IgD-negative memory B cell (primary cell): ENCODE results near the gene CMPK2. TPM values are rescaled to one million over a fixed set of nuclear protein-coding genes. Genes with fewer than 3 reads are reported as not detected.

Experiments
- H3K27ac Mint-ChIP-seq, 3 donors: one replicate each; pipeline ENCODE4 v1.8.0; 2020 to 2022; ENCODE audit warnings: mild to moderate bottlenecking in 3 of 3, mixed read lengths in 3 of 3, moderate library complexity in 1 of 3
- H3K27me3 Mint-ChIP-seq: one replicate; pipeline ENCODE4 v1.8.0; 2021; ENCODE audit warnings: mixed read lengths
- H3K36me3 Mint-ChIP-seq: one replicate; pipeline ENCODE4 v1.8.0; 2020; ENCODE audit warnings: mild to moderate bottlenecking, mixed read lengths
- H3K4me1 Mint-ChIP-seq, 3 donors: one replicate each; pipeline ENCODE4 v1.8.0; 2020 to 2022; ENCODE audit warnings: mixed read lengths in 3 of 3, mild to moderate bottlenecking in 1 of 3
- H3K4me3 Mint-ChIP-seq, 4 donors: one replicate each; pipeline ENCODE4 v1.8.0; 2020 to 2022; ENCODE audit warnings: mild to moderate bottlenecking in 4 of 4, mixed read lengths in 4 of 4, moderate library complexity in 3 of 4
- H3K9me3 Mint-ChIP-seq, 3 donors: one replicate each; pipeline ENCODE4 v1.8.0; 2020 to 2021; ENCODE audit warnings: mixed read lengths in 3 of 3, mild to moderate bottlenecking in 1 of 3
- polyA plus RNA-seq: library from polyadenylated mRNA; unstranded; fragments of 300-500 nt; fragmentation: Illumina TruSeq; gene quantifications from one replicate; pipeline ENCODE4 v1.2.3, GENCODE V29; 2021

CMPK2 gene
- polyA plus RNA-seq, 1 donor from 2014 or later = 4.6 TPM

DNA sequence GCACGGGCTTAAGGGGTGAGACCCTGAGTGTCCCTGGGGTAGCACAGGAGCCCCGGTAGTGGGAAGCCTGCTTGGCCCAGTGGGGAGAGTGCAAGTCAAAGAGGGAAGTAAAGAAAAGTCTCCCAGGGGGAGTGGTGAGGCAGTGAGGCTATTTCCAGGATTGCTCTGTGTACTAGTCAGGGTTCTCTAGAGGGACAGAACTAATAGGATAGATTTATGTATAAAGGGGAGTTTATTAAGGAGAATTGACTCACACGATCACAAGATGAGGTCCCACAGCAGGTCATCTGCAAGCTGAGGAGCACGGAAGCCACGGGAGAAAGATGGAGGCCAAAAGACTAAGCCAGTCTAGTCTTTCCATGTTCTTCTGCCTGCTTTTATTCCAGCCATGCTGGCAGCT is 45.5 kb downstream of the CMPK2 start:
- H3K36me3 Mint-ChIP-seq = peaks cover 2% of the 10 kb centered on the region
- peaks cover 0 to 4% (median 3%) of the 10 kb centered on the region in 3 donors for H3K9me3 Mint-ChIP-seq
- peaks cover 8% of the 10 kb centered on the region for H3K27me3 Mint-ChIP-seq
- H3K4me1 Mint-ChIP-seq = peaks cover 0 to 6% (median 4%) of the 10 kb centered on the region in 3 donors
- H3K27ac Mint-ChIP-seq = no peak overlapping the region
- no peak overlapping the region for H3K4me3 Mint-ChIP-seq

DNA sequence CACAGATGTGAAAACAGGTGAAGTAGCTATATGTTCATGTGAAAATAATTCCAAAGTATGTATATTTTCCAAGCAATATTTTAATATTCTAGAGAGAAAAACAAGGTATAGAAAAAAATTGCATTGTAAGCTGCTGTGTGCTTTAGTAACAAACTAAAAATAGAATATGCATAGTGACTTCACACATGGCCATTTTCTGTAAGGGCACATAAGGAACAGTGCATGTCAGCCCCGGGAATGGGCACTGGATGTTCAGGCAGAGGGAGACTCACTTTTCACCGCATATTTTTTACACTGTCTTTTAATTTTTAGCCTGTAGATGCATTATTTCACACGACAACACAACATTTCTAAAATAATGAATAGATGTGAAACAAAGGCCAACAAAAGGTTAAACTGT is 46.0 kb downstream of the CMPK2 start:
- H3K4me3 Mint-ChIP-seq = peak overlapping the region in 1 of 4 donors; percentile 48
- H3K27ac Mint-ChIP-seq = no peak overlapping the region
- peaks cover 8% of the 10 kb centered on the region for H3K27me3 Mint-ChIP-seq
- H3K4me1 Mint-ChIP-seq = peaks cover 0 to 6% (median 4%) of the 10 kb centered on the region in 3 donors
- peaks cover 0 to 5% (median 3%) of the 10 kb centered on the region in 3 donors for H3K9me3 Mint-ChIP-seq
- peaks cover 2% of the 10 kb centered on the region for H3K36me3 Mint-ChIP-seq

DNA sequence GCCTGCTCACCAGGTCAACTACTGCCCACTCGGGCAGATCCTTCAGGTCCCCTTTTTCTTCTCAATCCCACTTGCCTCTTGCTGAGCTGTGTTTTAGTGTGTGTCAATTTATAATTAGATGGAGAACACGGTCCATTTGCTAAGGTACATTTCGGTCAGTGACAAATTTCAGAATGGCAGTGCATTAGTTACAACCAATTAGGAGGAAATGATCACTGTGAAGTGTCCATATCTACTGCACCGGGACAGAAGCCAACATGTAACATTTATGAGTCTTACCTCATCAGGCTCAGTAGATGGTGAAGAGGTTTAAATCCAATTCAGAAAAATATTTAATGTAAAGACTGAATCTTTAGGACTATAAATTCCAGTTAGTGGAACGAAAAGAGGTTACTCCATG is 47.7 kb downstream of the CMPK2 start:
- peaks cover 2% of the 10 kb centered on the region for H3K36me3 Mint-ChIP-seq
- peaks cover 0 to 9% (median 3%) of the 10 kb centered on the region in 3 donors for H3K9me3 Mint-ChIP-seq
- no peak overlapping the region for H3K4me3 Mint-ChIP-seq
- H3K27ac Mint-ChIP-seq = no peak overlapping the region
- peaks cover 0 to 8% (median 8%) of the 10 kb centered on the region in 3 donors for H3K4me1 Mint-ChIP-seq
- peaks cover 11% of the 10 kb centered on the region for H3K27me3 Mint-ChIP-seq

DNA sequence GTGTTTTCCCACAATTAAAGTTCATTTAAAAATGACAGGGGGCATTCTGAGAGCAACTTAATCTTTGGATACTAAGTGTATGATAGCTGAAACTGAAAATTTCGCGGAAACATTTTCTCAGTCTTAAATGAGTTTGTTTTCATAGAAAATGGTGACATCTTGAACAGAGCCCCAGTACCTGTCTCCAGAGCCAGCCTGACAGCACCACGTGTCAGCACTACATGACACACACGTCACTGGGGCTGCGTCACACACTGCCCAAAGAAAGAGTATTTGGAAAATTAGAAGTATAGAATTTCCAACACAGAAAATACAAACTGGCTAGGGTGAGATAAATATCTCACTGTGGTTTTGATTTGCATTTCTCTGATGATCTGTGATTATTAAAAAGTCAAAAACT is 50.8 kb downstream of the CMPK2 start:
- no peak overlapping the region for H3K27ac Mint-ChIP-seq
- H3K9me3 Mint-ChIP-seq = peaks cover 0 to 9% (median 3%) of the 10 kb centered on the region in 3 donors
- peaks cover 17% of the 10 kb centered on the region for H3K27me3 Mint-ChIP-seq
- H3K4me3 Mint-ChIP-seq = no peak overlapping the region
- H3K4me1 Mint-ChIP-seq = peaks cover 0 to 4% (median 3%) of the 10 kb centered on the region in 3 donors
- H3K36me3 Mint-ChIP-seq = no peaks in the 10 kb centered on the region

DNA sequence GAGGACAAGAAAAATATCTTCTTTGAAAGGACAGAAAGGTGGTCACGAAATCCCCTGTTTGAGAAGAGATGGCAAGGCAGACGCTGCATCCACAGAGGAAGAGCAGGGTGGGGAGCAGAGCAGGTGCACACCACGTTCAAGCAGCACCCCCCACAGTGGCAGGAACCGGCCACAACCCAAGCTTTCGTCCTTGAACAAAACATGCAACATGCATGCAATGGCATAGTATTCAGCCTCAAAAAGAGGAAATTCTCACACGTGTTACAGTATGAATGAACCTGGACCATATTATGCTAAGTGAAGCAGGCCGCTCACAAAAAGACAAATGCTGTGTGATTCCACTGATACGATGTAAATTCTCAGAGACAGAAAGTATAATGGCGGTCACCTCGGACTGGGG is 51.4 kb downstream of the CMPK2 start:
- Mint-ChIP-seq H3K4me3 (no peak overlapping the region), H3K27me3 (peaks cover 21% of the 10 kb centered on the region), H3K9me3 (peaks cover 0 to 9% (median 3%) of the 10 kb centered on the region in 3 donors), H3K27ac (no peak overlapping the region), H3K36me3 (no peaks in the 10 kb centered on the region), H3K4me1 (peaks cover 0 to 4% (median 3%) of the 10 kb centered on the region in 3 donors)

DNA sequence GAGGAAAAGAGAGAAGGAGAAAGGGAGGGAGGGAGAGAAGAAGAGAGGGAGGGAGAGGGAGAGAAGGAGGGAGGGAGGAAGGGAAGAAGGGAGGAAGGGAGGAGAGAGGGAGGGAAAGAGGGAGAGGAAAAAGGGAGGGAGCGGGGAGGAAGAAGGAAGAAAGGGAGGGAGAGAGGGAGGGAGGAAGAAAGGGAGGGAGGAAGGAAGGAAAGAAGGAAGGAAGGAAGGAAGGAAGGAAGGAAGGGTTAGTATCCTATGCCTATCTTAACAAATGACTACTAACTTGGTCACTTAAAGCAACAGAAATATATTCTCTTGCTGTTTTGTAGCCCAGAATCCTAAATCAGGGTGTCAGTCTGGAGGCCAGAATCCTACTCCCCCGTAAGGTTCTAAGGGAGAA is 52.1 kb downstream of the CMPK2 start:
- no peaks in the 10 kb centered on the region for H3K36me3 Mint-ChIP-seq
- no peak overlapping the region for H3K27ac Mint-ChIP-seq
- H3K9me3 Mint-ChIP-seq = peaks cover 0 to 9% (median 3%) of the 10 kb centered on the region in 3 donors
- peaks cover 24% of the 10 kb centered on the region for H3K27me3 Mint-ChIP-seq
- no peak overlapping the region for H3K4me3 Mint-ChIP-seq
- H3K4me1 Mint-ChIP-seq = peaks cover 0 to 4% (median 3%) of the 10 kb centered on the region in 3 donors

DNA sequence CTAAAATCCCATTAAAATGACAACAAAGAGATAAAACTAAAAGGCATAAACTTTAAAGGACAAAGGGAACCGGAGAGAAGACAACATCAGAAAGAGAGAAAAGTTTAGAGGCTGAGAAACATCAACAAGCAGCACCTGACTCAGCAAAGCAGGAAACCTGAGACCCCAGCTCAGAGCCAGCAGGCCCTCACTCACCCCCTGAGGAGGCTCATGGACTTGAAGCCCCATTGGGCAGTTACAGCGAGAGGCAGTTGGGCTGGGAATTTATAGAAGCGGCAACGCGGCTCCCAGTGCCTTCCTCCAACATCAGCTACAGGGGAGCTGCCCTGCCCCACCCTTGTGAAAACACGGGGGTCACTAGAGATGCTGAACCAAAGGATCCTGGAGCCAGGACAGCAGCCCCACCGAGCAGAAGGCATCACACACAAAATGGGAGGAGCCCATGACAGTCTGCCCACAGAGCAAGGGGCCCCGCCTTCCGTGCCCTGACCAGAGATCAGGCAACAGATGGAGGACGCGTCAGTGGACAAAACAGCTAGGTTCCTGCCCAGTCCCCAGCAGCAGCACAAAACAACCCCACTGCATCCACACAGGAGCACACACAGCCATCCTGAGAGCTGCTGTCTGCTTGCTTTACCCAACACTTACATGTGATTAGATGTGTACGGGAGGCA is 52.7 kb downstream of the CMPK2 start:
- peaks cover 24% of the 10 kb centered on the region for H3K27me3 Mint-ChIP-seq
- peaks cover 0 to 7% (median 4%) of the 10 kb centered on the region in 3 donors for H3K4me1 Mint-ChIP-seq
- peaks cover 0 to 9% (median 3%) of the 10 kb centered on the region in 3 donors for H3K9me3 Mint-ChIP-seq
- H3K27ac Mint-ChIP-seq = no peak overlapping the region
- no peak overlapping the region for H3K4me3 Mint-ChIP-seq
- no peaks in the 10 kb centered on the region for H3K36me3 Mint-ChIP-seq

DNA sequence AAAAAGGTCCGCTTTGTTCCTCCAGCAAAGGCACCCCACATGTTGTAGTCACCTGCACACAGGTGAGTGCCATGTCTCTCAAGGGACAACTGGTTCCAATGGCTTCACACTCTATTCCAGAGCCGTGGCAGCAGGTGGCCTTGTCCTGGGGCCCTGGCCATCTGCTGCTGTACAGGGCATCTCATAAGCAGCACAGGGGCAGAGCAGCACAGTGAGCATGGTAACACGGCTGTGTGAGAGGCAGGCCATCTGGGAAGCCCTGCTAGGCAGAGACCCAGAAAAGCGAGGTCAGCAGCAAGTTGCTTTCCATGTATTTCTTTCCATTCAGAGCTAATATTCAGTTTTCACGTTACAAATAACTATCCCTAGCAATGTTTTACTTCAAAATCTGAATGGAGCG is 54.7 kb downstream of the CMPK2 start:
- Mint-ChIP-seq H3K4me1 (peaks cover 0 to 9% (median 6%) of the 10 kb centered on the region in 3 donors), H3K27me3 (peaks cover 31% of the 10 kb centered on the region), H3K4me3 (no peak overlapping the region), H3K27ac (no peak overlapping the region), H3K9me3 (peaks cover 0 to 9% (median 3%) of the 10 kb centered on the region in 3 donors), H3K36me3 (no peaks in the 10 kb centered on the region)

DNA sequence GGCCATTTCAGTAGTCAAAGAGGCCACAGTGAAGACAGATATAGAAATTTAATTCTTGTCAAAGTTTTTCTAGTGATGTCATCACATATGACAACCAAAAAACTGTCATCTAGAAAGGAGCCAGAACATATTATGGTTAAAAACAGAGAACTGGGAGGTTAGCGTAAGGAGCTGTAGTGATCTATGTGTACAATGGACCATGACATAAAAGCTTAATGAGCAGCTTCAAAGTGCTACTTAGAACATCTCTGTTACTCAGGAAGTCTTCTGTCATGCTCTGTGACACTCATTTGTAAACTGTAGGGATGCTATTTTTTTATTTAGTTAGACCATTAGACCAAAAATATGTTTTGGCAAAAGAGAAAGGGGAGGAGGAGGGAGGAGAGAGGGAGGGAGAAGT is 57.3 kb downstream of the CMPK2 start:
- Mint-ChIP-seq H3K27me3 (peaks cover 33% of the 10 kb centered on the region), H3K4me3 (peak overlapping the region in 1 of 4 donors; percentile 38), H3K36me3 (no peaks in the 10 kb centered on the region), H3K27ac (no peak overlapping the region), H3K4me1 (peaks cover 0 to 7% (median 3%) of the 10 kb centered on the region in 3 donors), H3K9me3 (no peaks in the 10 kb centered on the region)

DNA sequence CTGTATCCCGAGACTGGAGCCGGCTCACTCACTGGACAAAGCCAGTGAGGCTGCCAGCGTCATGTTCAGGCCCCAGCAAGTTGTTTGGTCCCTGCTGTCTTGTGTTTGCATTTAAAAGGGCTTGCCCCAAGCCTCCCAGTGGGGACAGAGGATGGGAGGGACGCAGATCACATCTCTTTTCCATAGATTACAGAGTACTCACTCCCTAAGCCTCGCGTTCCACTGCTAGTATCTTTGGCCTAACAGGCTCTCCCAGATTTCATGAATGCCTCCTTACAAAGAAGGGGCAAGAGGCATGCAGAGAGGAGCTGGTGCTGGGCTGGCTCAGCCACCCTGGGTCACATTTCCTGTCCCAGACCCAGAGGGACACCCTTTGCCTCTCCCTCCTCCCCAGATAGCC is 59.1 kb downstream of the CMPK2 start:
- Mint-ChIP-seq H3K4me3 (no peak overlapping the region), H3K27me3 (peaks cover 35% of the 10 kb centered on the region), H3K4me1 (peaks cover 0 to 7% (median 3%) of the 10 kb centered on the region in 3 donors), H3K36me3 (no peaks in the 10 kb centered on the region), H3K27ac (no peak overlapping the region), H3K9me3 (peaks cover 0 to 3% (median 0%) of the 10 kb centered on the region in 3 donors)

DNA sequence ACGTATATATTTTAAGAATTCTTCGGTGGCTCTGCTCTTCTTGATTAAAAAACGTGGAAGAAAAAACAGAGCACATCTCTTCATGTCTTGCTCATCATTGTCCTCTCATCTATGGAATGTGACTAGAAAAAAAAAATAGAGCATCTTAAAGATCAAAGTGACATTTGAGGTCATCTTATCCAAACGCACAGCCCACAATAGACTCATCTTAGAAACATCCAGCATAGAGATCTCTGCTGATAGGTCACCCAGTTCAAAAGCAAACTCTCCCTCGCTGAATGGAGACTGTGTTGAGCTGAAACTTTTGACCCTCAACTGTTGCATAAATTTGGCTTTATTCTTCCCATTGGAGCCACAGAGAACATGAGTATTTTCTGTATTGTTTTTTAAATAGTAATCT is 65.2 kb downstream of the CMPK2 start:
- Mint-ChIP-seq H3K9me3 (peaks cover 0 to 3% (median 0%) of the 10 kb centered on the region in 3 donors), H3K27me3 (peaks cover 14% of the 10 kb centered on the region), H3K4me1 (no peaks in the 10 kb centered on the region), H3K27ac (no peak overlapping the region), H3K36me3 (no peaks in the 10 kb centered on the region), H3K4me3 (no peak overlapping the region)

Other genes starting within 250 kb of the CMPK2 start
- 3.3 TPM for gene RSAD2, start 11.9 kb upstream of the CMPK2 start, polyA plus RNA-seq
- gene RNF144A, start 51.5 kb upstream of the CMPK2 start, polyA plus RNA-seq = 0.83 TPM